Kidney (tissue), 22 donors: Measurements from ENCODE around the gene ADH1C. TPM values are rescaled to one million over a fixed set of nuclear protein-coding genes. Genes with fewer than 3 reads are reported as not detected.
A peak's percentile ranks its signal among the peaks of the same experiment; 100 is the strongest.

Experiments used
- DNase-seq, 5 donors: peaks; one replicate each; pipeline ENCODE4 v3.0.0-alpha.2; 2013 to 2020
- FAIRE-seq: peaks from 2 replicates; lab custom pipeline; 2012; peaks lifted over from hg19 to GRCh38; lab: Jason Lieb, UNC
- H3K27ac ChIP-seq, 2 donors: one replicate each; pipeline ENCODE4 v1.7.0; 2013; ENCODE audit warnings: low read depth in 2 of 2, low read length in 2 of 2, inconsistent platforms in 1 of 2
- H3K27me3 ChIP-seq: one replicate; pipeline ENCODE4 v1.7.1; 2013; ENCODE audit warnings: low read length, inconsistent platforms; ENCODE audit not compliant: control insufficient read depth, insufficient read depth
- H3K36me3 ChIP-seq, 3 donors: one replicate each; pipeline versions ENCODE4 v1.7.0 to v1.7.1; 2013; ENCODE audit warnings: low read length in 3 of 3, control low read depth in 1 of 3, inconsistent platforms in 1 of 3; ENCODE audit not compliant: insufficient read depth in 3 of 3, control insufficient read depth in 2 of 3
- H3K4me1 ChIP-seq, 3 donors: one replicate each; pipeline versions ENCODE4 v1.7.0 to v1.7.1; 2013; ENCODE audit warnings: low read length in 3 of 3, inconsistent platforms in 1 of 3, low read depth in 1 of 3; ENCODE audit not compliant: control insufficient read depth in 2 of 3, insufficient read depth in 2 of 3
- H3K4me3 ChIP-seq, 3 donors: one replicate each; pipeline versions ENCODE4 v1.7.0 to v1.8.1; 2013; ENCODE audit warnings: low read length in 3 of 3, control low read depth in 1 of 3, inconsistent platforms in 1 of 3
- H3K9ac ChIP-seq, 3 donors: one replicate each; pipeline versions ENCODE4 v1.7.0 to v1.7.1; 2013; ENCODE audit warnings: low read length in 3 of 3, control low read depth in 1 of 3, inconsistent platforms in 1 of 3
- H3K9me3 ChIP-seq, 3 donors: one replicate each; pipeline versions ENCODE4 v1.7.0 to v1.7.1; 2013; ENCODE audit warnings: low read length in 3 of 3, control low read depth in 1 of 3, inconsistent platforms in 1 of 3; ENCODE audit not compliant: control insufficient read depth in 2 of 3, insufficient read depth in 1 of 3
- CTCF ChIP-seq: IDR thresholded peaks from 3 replicates; pipeline ENCODE4 v1.5.1; 2012; ENCODE audit warnings: mild to moderate bottlenecking, moderate library complexity, borderline replicate concordance; ENCODE audit not compliant: insufficient read depth; ENCODE audit errors: extremely low read depth
- intact Hi-C: fragments of 100-400 bp; cut with DNase I; formaldehyde crosslinking; loops from one replicate; pipeline ENCODE4 v1.11.1; 2022
- long read RNA-seq, 10 donors: library from polyadenylated mRNA in 1 of 10; unstranded in 1 of 10; transcript quantifications; one replicate each; pipeline ENCODE4 v2.0.0 and lab custom pipeline, GENCODE V29; 2021 to 2026
- polyA plus RNA-seq: library from polyadenylated mRNA; stranded (reverse); fragments of 350-450 nt; fragmentation: Illumina TruSeq; extraction: RNeasy Lipid Tissue Mini Kit (QIAGEN cat#74804); gene quantifications from one replicate; pipeline ENCODE4 v1.2.3, GENCODE V29; 2014; ENCODE audit warnings: low read depth, low replicate concordance; ENCODE audit not compliant: insufficient read depth
- total RNA-seq: library from RNA; stranded (reverse); fragmentation: NEBNext Ultra II Directional; extraction: Animal tissue kit (Norgen Biotek cat#: 25700); gene quantifications from one replicate; pipeline ENCODE4 v1.2.1, GENCODE V29; 2021
- donor health status: control.
- donor health status: control.
- donor health status: control.
- donor health status: control.
- donor health status: control.
- donor health status: DM: yes; HTN: yes; CAD: no.
- donor health status: Normal renal cell carcinoma (clear cell type).

Gene ADH1C
- 9.3 TPM for total RNA-seq
- polyA plus RNA-seq: 28.1 TPM
- long read RNA-seq, donor 1, partial matches to known transcripts: 0 of 4 reads
- long read RNA-seq, donor 1, other reads (novel, unspliced or antisense): 0 of 4 reads
- long read RNA-seq, donor 2, transcript ADH1C-204 (9 exons, 1,740 nt): major isoform, 15 of 16 reads
- long read RNA-seq, donor 2, partial matches to known transcripts: 0 of 16 reads
- long read RNA-seq, donor 2, other reads (novel, unspliced or antisense): 0 of 16 reads
- long read RNA-seq, donor 3, transcript ADH1C-204 (9 exons, 1,740 nt): major isoform, 29 of 72 reads
- long read RNA-seq, donor 3, partial matches to known transcripts: 43 of 72 reads
- long read RNA-seq, donor 3, other reads (novel, unspliced or antisense): 0 of 72 reads
- long read RNA-seq, donor 4, transcript ADH1C-204 (9 exons, 1,740 nt): major isoform, 17 of 22 reads
- long read RNA-seq, donor 4, partial matches to known transcripts: 0 of 22 reads
- long read RNA-seq, donor 4, other reads (novel, unspliced or antisense): 5 of 22 reads
- long read RNA-seq, donor 5, partial matches to known transcripts: 0 of 1 reads
- long read RNA-seq, donor 5, other reads (novel, unspliced or antisense): 0 of 1 reads
- long read RNA-seq, donor 6, transcript ADH1C-204 (9 exons, 1,740 nt): major isoform, 47 of 136 reads
- long read RNA-seq, donor 6, partial matches to known transcripts: 83 of 136 reads
- long read RNA-seq, donor 6, other reads (novel, unspliced or antisense): 5 of 136 reads
- long read RNA-seq, donor 7, transcript ADH1C-204 (9 exons, 1,740 nt): major isoform, 7 of 8 reads
- long read RNA-seq, donor 7, partial matches to known transcripts: 0 of 8 reads
- long read RNA-seq, donor 7, other reads (novel, unspliced or antisense): 1 of 8 reads
- long read RNA-seq, donor 8, transcript ADH1C-204 (9 exons, 1,740 nt): major isoform, 8 of 21 reads
- long read RNA-seq, donor 8, partial matches to known transcripts: 13 of 21 reads
- long read RNA-seq, donor 8, other reads (novel, unspliced or antisense): 0 of 21 reads
- long read RNA-seq, donor 9, partial matches to known transcripts: 12 of 16 reads
- long read RNA-seq, donor 9, other reads (novel, unspliced or antisense): 0 of 16 reads
- long read RNA-seq, donor 10, transcript ADH1C-204 (9 exons, 1,740 nt): major isoform, 6 of 23 reads
- long read RNA-seq, donor 10, partial matches to known transcripts: 17 of 23 reads
- long read RNA-seq, donor 10, other reads (novel, unspliced or antisense): 0 of 23 reads

- H3K27ac ChIP-seq: no peak within 1 kb of the TSS
These were observed at the start of gene ADH1C for GRCh38 chr4:99352602-99353537. TSS of gene ADH1C (minus strand) at chr4:99352746. CDS start at chr4:99352675, 71 bp downstream.

GRCh38 chr4:99400831-99401230, 48.3 kb upstream of the ADH1C start:
- no peak for TF ChIP-seq CTCF
- Histone ChIP-seq H3K36me3 (no peaks in the 10 kb centered on the region), H3K9ac (no peak overlapping the region), H3K9me3 (peaks cover 0 to 4% (median 0%) of the 10 kb centered on the region in 3 donors), H3K27ac (no peak overlapping the region), H3K4me1 (peaks cover 6 to 30% (median 15%) of the 10 kb centered on the region in 3 donors), H3K27me3 (no peaks in the 10 kb centered on the region), H3K4me3 (no peak overlapping the region)
- FAIRE-seq (no peak), DNase-seq (no peak)
- intact Hi-C loops: loop anchor here (10.0 kb wide), 1 partner anchor 276 kb away; no protein-coding TSS in a partner anchor

More at GRCh38 chr4:99352602-99353537, at the start of gene ADH1C:
- H3K36me3 ChIP-seq: no peaks in the 10 kb centered on the region
- H3K27me3 ChIP-seq: no peaks in the 10 kb centered on the region
- H3K4me3 ChIP-seq: peak within 1 kb of the TSS; percentile 5 to 36 (median 11)
- no peak within 1 kb of the TSS for H3K9ac ChIP-seq
- H3K4me1 ChIP-seq: peaks cover 0 to 3% (median 0%) of the 10 kb centered on the region in 3 donors
- FAIRE-seq: no peak
- DNase-seq: peak in 3 of 5 donors; percentile 11 to 84 (median 68)
- H3K9me3 ChIP-seq: no peaks in the 10 kb centered on the region
- no peak for TF ChIP-seq CTCF
- intact Hi-C loops: no loop called here

GRCh38 chr4:99399017-99399416, 46.5 kb upstream of the ADH1C start:
- Histone ChIP-seq H3K36me3 (no peaks in the 10 kb centered on the region), H3K9me3 (peaks cover 0 to 4% (median 0%) of the 10 kb centered on the region in 3 donors), H3K9ac (no peak overlapping the region), H3K4me3 (no peak overlapping the region), H3K4me1 (peaks cover 0 to 16% (median 8%) of the 10 kb centered on the region in 3 donors), H3K27me3 (no peaks in the 10 kb centered on the region), H3K27ac (no peak overlapping the region)
- no peak for DNase-seq
- no peak for TF ChIP-seq CTCF
- no peak for FAIRE-seq
- intact Hi-C loops: no loop called here
